ENCODE results near the gene CCDC7.

Gene CCDC7

DNA sequence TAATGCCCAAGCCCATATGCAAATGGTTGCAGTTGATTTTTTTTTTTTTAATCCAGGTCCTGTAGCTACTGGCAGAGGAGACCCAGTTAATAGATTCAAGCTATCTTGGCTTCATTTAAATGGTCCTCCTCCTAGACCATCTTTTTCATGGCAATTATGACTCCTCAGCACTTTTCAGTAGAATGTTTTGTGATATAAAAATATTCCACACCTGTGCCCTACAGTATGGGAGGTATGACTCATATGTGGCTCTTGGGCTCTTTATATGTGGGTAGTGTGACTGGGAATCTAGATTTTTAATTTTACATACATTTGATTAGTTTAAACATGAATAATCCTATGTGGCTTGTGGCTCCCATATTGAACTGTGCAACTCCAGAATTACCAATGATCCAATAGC, 432.0 kb downstream of the CCDC7 start:
- ChIA-PET CTCF (no interaction called here), POLR2A (no interaction called here)
- TF ChIP-seq, protein P1, sequence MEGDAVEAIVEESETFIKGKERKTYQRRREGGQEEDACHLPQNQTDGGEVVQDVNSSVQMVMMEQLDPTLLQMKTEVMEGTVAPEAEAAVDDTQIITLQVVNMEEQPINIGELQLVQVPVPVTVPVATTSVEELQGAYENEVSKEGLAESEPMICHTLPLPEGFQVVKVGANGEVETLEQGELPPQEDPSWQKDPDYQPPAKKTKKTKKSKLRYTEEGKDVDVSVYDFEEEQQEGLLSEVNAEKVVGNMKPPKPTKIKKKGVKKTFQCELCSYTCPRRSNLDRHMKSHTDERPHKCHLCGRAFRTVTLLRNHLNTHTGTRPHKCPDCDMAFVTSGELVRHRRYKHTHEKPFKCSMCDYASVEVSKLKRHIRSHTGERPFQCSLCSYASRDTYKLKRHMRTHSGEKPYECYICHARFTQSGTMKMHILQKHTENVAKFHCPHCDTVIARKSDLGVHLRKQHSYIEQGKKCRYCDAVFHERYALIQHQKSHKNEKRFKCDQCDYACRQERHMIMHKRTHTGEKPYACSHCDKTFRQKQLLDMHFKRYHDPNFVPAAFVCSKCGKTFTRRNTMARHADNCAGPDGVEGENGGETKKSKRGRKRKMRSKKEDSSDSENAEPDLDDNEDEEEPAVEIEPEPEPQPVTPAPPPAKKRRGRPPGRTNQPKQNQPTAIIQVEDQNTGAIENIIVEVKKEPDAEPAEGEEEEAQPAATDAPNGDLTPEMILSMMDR (IDR thresholded peaks at IDR 0.05; ENCODE audit: control extremely low read depth, extremely low read depth, low read depth, missing control alignments) = no peak
- no peak for DNase-seq (ENCODE audit: extremely low spot score)

DNA sequence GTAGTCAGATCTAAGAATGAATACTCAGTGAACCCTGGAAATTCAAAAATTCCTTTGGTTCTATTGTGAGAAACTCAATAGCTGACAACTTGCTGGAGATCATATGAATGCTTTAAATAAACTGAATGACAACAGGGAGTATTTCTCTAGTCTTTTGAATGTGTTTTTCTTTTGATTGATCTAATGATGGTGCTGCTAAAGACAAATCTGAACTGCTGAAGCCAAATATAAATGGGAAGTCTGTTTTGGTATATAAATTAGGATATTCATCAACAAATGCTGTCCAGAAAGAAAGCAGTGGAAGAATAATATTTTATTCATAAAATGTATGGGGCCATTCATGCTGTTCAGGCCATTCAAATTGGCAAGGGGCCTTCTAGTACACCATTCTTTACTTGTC, 432.7 kb downstream of the CCDC7 start:
- ChIA-PET CTCF (no interaction called here), POLR2A (no interaction called here)
- no peak for DNase-seq (ENCODE audit: extremely low spot score)
- TF ChIP-seq, protein P1 (IDR thresholded peaks at IDR 0.05; ENCODE audit: control extremely low read depth, extremely low read depth, low read depth, missing control alignments) = no peak

DNA sequence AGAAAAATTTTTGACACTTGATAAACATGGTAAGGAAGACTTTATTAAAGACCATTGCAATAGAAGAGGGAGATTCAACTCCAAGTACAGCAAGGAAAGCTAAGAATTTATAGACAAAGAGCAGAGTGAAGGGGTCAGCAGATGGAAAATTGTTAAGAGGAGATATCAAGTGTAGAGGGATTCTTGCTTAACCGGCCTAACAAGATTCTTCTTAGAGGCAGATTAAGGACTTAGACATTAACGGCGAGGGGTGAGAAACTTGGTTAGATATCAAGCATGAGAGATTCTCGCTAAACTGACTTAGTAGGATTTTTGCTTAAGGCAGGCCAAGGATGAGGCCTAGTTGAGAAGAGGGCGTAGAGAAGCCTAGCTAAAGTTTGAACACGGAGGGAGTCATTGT, 436.1 kb downstream of the CCDC7 start:
- no peak for DNase-seq (ENCODE audit: extremely low spot score)
- ChIA-PET CTCF (interaction anchor here (0.8 to 1.4 kb wide), 2 partner anchors 9 to 127 kb away, joined by 3 read pairs; no protein-coding TSS in a partner anchor), POLR2A (no interaction called here)
- TF ChIP-seq, protein P1 (IDR thresholded peaks at IDR 0.05; ENCODE audit: control extremely low read depth, extremely low read depth, low read depth, missing control alignments) = no peak

GRCh38 chr10:32887481-32887880, 441.5 kb downstream of the CCDC7 start:
- TF ChIP-seq, protein P1 (IDR thresholded peaks at IDR 0.05; ENCODE audit: control extremely low read depth, extremely low read depth, low read depth, missing control alignments) = no peak
- ChIA-PET POLR2A (no interaction called here), CTCF (interaction anchor here (0.8 to 1.7 kb wide), 3 partner anchors 17 to 121 kb away, joined by 3 to 5 read pairs (median 3); no protein-coding TSS in a partner anchor)
- no peak for DNase-seq (ENCODE audit: extremely low spot score)

GRCh38 chr10:32888161-32888927, 442.4 kb downstream of the CCDC7 start:
- ChIA-PET CTCF (interaction anchor here (0.9 to 1.7 kb wide), 3 partner anchors 16 to 38 kb away, joined by 3 to 5 read pairs (median 5); no protein-coding TSS in a partner anchor), POLR2A (no interaction called here)
- TF ChIP-seq, protein P1 (IDR thresholded peaks at IDR 0.05; ENCODE audit: control extremely low read depth, extremely low read depth, low read depth, missing control alignments) = no peak
- DNase-seq (ENCODE audit: extremely low spot score) = no peak

GRCh38 chr10:32889631-32890212, 443.8 kb downstream of the CCDC7 start:
- ChIA-PET POLR2A (no interaction called here), CTCF (interaction anchor here (1.5 kb wide), 1 partner anchor 37 kb away, joined by 5 read pairs; no protein-coding TSS in a partner anchor)
- TF ChIP-seq, protein P1 (IDR thresholded peaks at IDR 0.05; ENCODE audit: control extremely low read depth, extremely low read depth, low read depth, missing control alignments) = no peak
- DNase-seq (ENCODE audit: extremely low spot score) = no peak
